HCT116 (cell line): Measurements from ENCODE around the gene MAST4. TPM values are rescaled to one million over a fixed set of nuclear protein-coding genes. Genes with fewer than 3 reads are reported as not detected.
"Not testable (repeated sequence)": the region's sequence is repeated elsewhere in the genome, so short reads cannot be mapped to it uniquely, and the experiment has no call there.

Experiments
- ATAC-seq: fragments of 200-7000 bp; cut with Tn5 transposase; 2 replicates; pipeline ENCODE4 v1.9.1; 2020; ENCODE audit warnings: mild to moderate bottlenecking, moderate library complexity
- BruUV-seq: library from RNA; stranded (reverse); fragments of 400-500 nt; replicated peaks from 2 replicates; lab custom pipeline; 2021; lab: Mats Ljungman, UMichigan
- CTCF ChIA-PET: fragments of 300-600 bp; sonication (Branson Sonifier 250); formaldehyde crosslinking; loops from one replicate; lab custom pipeline; 2021; ENCODE audit warnings: antibody characterized with exemption; lab: Charles Lee
- POLR2A ChIA-PET: fragments of 300-600, 350-600 bp; sonication (Branson Sonifier 250); formaldehyde crosslinking; loops from one replicate; lab custom pipeline; 2021; ENCODE audit warnings: antibody characterized with exemption; lab: Charles Lee
- RAD21 ChIA-PET, 2 experiments: fragments of 300-600 bp; sonication (Branson Sonifier 250); formaldehyde crosslinking; loops; one replicate each; lab custom pipeline; 2023; ENCODE audit warnings: low total read pairs in 2 of 2; ENCODE audit not compliant: uncharacterized antibody in 2 of 2, unreplicated experiment in 2 of 2, low non-redundant PET in 1 of 2; lab: Charles Lee
- DNase-seq: peaks from one replicate; pipeline ENCODE4 v3.0.0-alpha.2; 2010; ENCODE audit warnings: low read depth, low spot score
- H2AFZ ChIP-seq: fragments of 200-600 bp; shearing (Covaris generic), sonication (generic); 2 replicates; pipeline ENCODE4 v1.6.1; 2017; ENCODE audit warnings: low read depth, mixed run types, mixed read lengths, antibody characterized with exemption, low read length; ENCODE audit not compliant: poor library complexity, severe bottlenecking
- H3K27ac ChIP-seq: 2 replicates; pipeline ENCODE4 v1.5.1; 2012; ENCODE audit warnings: low read depth, low read length
- H3K27me3 ChIP-seq: fragments of 200-600 bp; sonication (generic); 2 replicates; pipeline ENCODE4 v1.6.1; 2016; ENCODE audit warnings: mixed run types, low read length, mixed read lengths; ENCODE audit not compliant: insufficient read depth
- H3K36me3 ChIP-seq, 2 experiments: fragments of 200-500 bp in 1 of 2; fragments of 200-600 bp in 1 of 2; sonication (Bioruptor generic) in 1 of 2; sonication (generic) in 1 of 2; 2 replicates each; pipeline versions ENCODE4 v1.5.1 to v1.6.1; 2014 to 2016; ENCODE audit warnings: low read length in 2 of 2, inconsistent platforms in 1 of 2, mixed read lengths in 1 of 2, mixed run types in 1 of 2; ENCODE audit not compliant: insufficient read depth in 2 of 2, control insufficient read depth in 1 of 2
- H3K4me1 ChIP-seq, 2 experiments: fragments of 200-600 bp in 1 of 2; sonication (generic) in 1 of 2; 2 replicates each; pipeline versions ENCODE4 v1.5.1 to v1.6.1; 2012 to 2017; ENCODE audit warnings: low read length in 2 of 2, inconsistent platforms in 1 of 2, mild to moderate bottlenecking in 1 of 2, mixed read lengths in 1 of 2, mixed run types in 1 of 2, moderate library complexity in 1 of 2; ENCODE audit not compliant: insufficient read depth in 2 of 2, control insufficient read depth in 1 of 2
- H3K4me2 ChIP-seq: fragments of 200-600 bp; sonication (generic); 2 replicates; pipeline ENCODE4 v1.6.1; 2017; ENCODE audit warnings: mixed run types, low read length, mixed read lengths
- H3K4me3 ChIP-seq, 2 experiments: fragments of 200-600 bp in 1 of 2; sonication (generic) in 1 of 2; replicated peaks in 1 of 2; 2 replicates each; pipeline ENCODE4 v1.5.1; 2011 to 2016; ENCODE audit warnings: low read length in 2 of 2, control low read depth in 1 of 2, low read depth in 1 of 2, mild to moderate bottlenecking in 1 of 2, mixed read lengths in 1 of 2, mixed run types in 1 of 2
- H3K79me2 ChIP-seq: fragments of 200-600 bp; sonication (generic); 2 replicates; pipeline ENCODE4 v1.6.1; 2017; ENCODE audit warnings: mild to moderate bottlenecking, mixed run types, low read length, moderate library complexity, mixed read lengths; ENCODE audit not compliant: insufficient read depth
- H3K9ac ChIP-seq: fragments of 200-600 bp; sonication (generic); 2 replicates; pipeline ENCODE4 v1.6.1; 2016; ENCODE audit warnings: low read length, mixed read lengths
- H3K9me2 ChIP-seq: fragments of 200-600 bp; sonication (generic), shearing (Covaris generic); 2 replicates; pipeline ENCODE4 v1.6.1; 2017; ENCODE audit warnings: mixed run types, mild to moderate bottlenecking, moderate library complexity; ENCODE audit not compliant: insufficient read depth
- H3K9me3 ChIP-seq, 2 experiments: fragments of 200-500 bp in 1 of 2; fragments of 200-600 bp in 1 of 2; sonication (Bioruptor generic) in 1 of 2; sonication (generic) in 1 of 2; 2 replicates each; pipeline ENCODE4 v1.6.1; 2014 to 2017; ENCODE audit warnings: low read length in 2 of 2, mixed read lengths in 2 of 2, inconsistent platforms in 1 of 2, low read depth in 1 of 2, mild to moderate bottlenecking in 1 of 2, mixed run types in 1 of 2, moderate library complexity in 1 of 2; ENCODE audit not compliant: control insufficient read depth in 1 of 2, insufficient read depth in 1 of 2
- H4K20me1 ChIP-seq: fragments of 200-600 bp; sonication (generic), shearing (Covaris generic); 2 replicates; pipeline ENCODE4 v1.6.1; 2017; ENCODE audit warnings: mixed run types, mild to moderate bottlenecking, moderate library complexity; ENCODE audit not compliant: insufficient read depth
- CEBPB ChIP-seq: IDR thresholded peaks from 2 replicates; pipeline ENCODE4 v1.6.1; 2012; ENCODE audit warnings: low read depth
- CTCF ChIP-seq, 3 experiments: fragments of 200-600 bp in 1 of 3; sonication (generic) in 1 of 3; IDR thresholded peaks in 2 of 3; conservative IDR thresholded peaks in 1 of 3; 2 replicates each; pipeline ENCODE4 v1.5.1; 2012 to 2017; ENCODE audit warnings: low read depth in 2 of 3, low read length in 2 of 3, antibody characterized with exemption in 1 of 3, borderline replicate concordance in 1 of 3, control low read depth in 1 of 3, mild to moderate bottlenecking in 1 of 3, mixed read lengths in 1 of 3, mixed run types in 1 of 3, moderate library complexity in 1 of 3; ENCODE audit not compliant: insufficient read depth in 1 of 3
- ELF1 ChIP-seq: IDR thresholded peaks from 2 replicates; pipeline ENCODE4 v1.6.1; 2012; ENCODE audit warnings: low read depth, borderline replicate concordance
- POLR2A ChIP-seq: IDR thresholded peaks from 2 replicates; pipeline ENCODE4 v1.7.0; 2011; ENCODE audit warnings: borderline replicate concordance; ENCODE audit not compliant: insufficient read depth, insufficient read length; ENCODE audit errors: extremely low read depth
- SIN3A ChIP-seq: IDR thresholded peaks from 2 replicates; pipeline ENCODE4 v1.6.1; 2012; ENCODE audit warnings: low read depth
- intact Hi-C: fragments of 100-400 bp; cut with micrococcal nuclease; formaldehyde crosslinking; loops from 2 replicates; pipeline ENCODE4 v1.10.0; 2022
- total RNA-seq: library from RNA; stranded (reverse); gene quantifications from one replicate; pipeline ENCODE4 v1.2.1, GENCODE V29; 2021; ENCODE audit not compliant: unreplicated experiment

MAST4 gene
- total RNA-seq, 1 experiment from 2014 or later: 1.1 TPM

GRCh38 chr5:67127347-67127895 is 531.2 kb downstream of the MAST4 start:
- H3K27me3 ChIP-seq, H3K36me3 ChIP-seq, DNase-seq, H3K9me3 ChIP-seq, H3K27ac ChIP-seq, H2AFZ ChIP-seq, H3K9ac ChIP-seq, H4K20me1 ChIP-seq, intact Hi-C loops, H3K4me1 ChIP-seq, H3K4me2 ChIP-seq, H3K79me2 ChIP-seq, RAD21 ChIA-PET, H3K9me2 ChIP-seq, CTCF ChIA-PET, ATAC-seq, H3K4me3 ChIP-seq, BruUV-seq, POLR2A ChIA-PET: not testable (repeated sequence)

GRCh38 chr5:67129768-67130167 is 533.6 kb downstream of the MAST4 start:
- RAD21 ChIA-PET: no interaction called here
- H3K36me3 ChIP-seq: no peaks in the 10 kb centered on the region
- POLR2A ChIA-PET: no interaction called here

More at GRCh38 chr5:67129768-67130167, 533.6 kb downstream of the MAST4 start:
- ATAC-seq (no peak), DNase-seq (no peak)
- TF ChIP-seq POLR2A (no peak), SIN3A (no peak), CEBPB (no peak), CTCF (IDR thresholded peaks at IDR 0.05 in 2 of 3, conservative IDR thresholded peaks at IDR 0.05 in 1 of 3; ENCODE audit: borderline replicate concordance in 1 of 3, insufficient read depth in 1 of 3, low read depth in 2 of 3, low read length in 2 of 3) (no peak), ELF1 (no peak)
- H3K79me2 ChIP-seq: no peaks in the 10 kb centered on the region
- H3K4me1 ChIP-seq: no peaks in the 10 kb centered on the region
- H2AFZ ChIP-seq: no peak overlapping the region
- BruUV-seq: no TSS peak
- H3K4me3 ChIP-seq: no peak overlapping the region
- H3K9me3 ChIP-seq: no peaks in the 10 kb centered on the region
- H3K27me3 ChIP-seq: no peaks in the 10 kb centered on the region
- H4K20me1 ChIP-seq: no peaks in the 10 kb centered on the region
- H3K27ac ChIP-seq: no peak overlapping the region
- H3K9ac ChIP-seq: no peak overlapping the region
- CTCF ChIA-PET: no interaction called here
- intact Hi-C loops: no loop called here
- no peak overlapping the region for H3K4me2 ChIP-seq
- no peaks in the 10 kb centered on the region for H3K9me2 ChIP-seq
